Peyer's patch (tissue), 4 donors: ENCODE measurements around the gene TSSK6. TPM values are rescaled to one million over a fixed set of nuclear protein-coding genes. Genes with fewer than 3 reads are reported as not detected.

ENCODE experiments used
- DNase-seq, 3 donors: peaks; one replicate each; pipeline ENCODE4 v3.0.0-alpha.2; 2017 to 2019
- H3K27ac ChIP-seq, 4 donors: fragments of 200-600 bp; sonication (generic); one replicate each; pipeline ENCODE4 v1.5.1; 2016 to 2019
- H3K27me3 ChIP-seq, 2 donors: fragments of 200-600 bp; sonication (generic); one replicate each; pipeline ENCODE4 v1.5.1; 2019
- H3K36me3 ChIP-seq, 3 donors: fragments of 200-600 bp; sonication (generic); one replicate each; pipeline ENCODE4 v1.5.1; 2016 to 2019
- H3K4me1 ChIP-seq, 4 donors: fragments of 200-600 bp; sonication (generic); one replicate each; pipeline ENCODE4 v1.5.1; 2016 to 2019
- H3K4me3 ChIP-seq, 4 donors: fragments of 200-600 bp; sonication (generic); 1 replicate in 3 of 4; 2 replicates in 1 of 4; pipeline ENCODE4 v1.5.1; 2016 to 2019; ENCODE audit warnings: mild to moderate bottlenecking in 1 of 4
- H3K9me3 ChIP-seq, 4 donors: fragments of 200-600 bp; sonication (generic); one replicate each; pipeline ENCODE4 v1.5.1; 2016 to 2019; ENCODE audit warnings: mild to moderate bottlenecking in 1 of 4
- POLR2A ChIP-seq, 2 donors: fragments of 450-650 bp; IDR thresholded peaks; one replicate each; pipeline ENCODE4 v1.5.1; 2017; ENCODE audit warnings: antibody characterized with exemption in 2 of 2, mild to moderate bottlenecking in 2 of 2, moderate library complexity in 2 of 2
- total RNA-seq, 4 donors: library from RNA; depleted of rRNA; stranded (reverse); fragments of >200 nt; gene quantifications; one replicate each; pipeline ENCODE4 v1.1.0, GENCODE V29; 2016
- TF ChIP-seq, protein P1 (sequence below), 6 experiments: fragments of 450-650 bp in 4 of 6; fragments of 200-600 bp in 2 of 6; sonication (generic) in 1 of 6; IDR thresholded peaks; one replicate each; pipeline ENCODE4 v1.5.1; 2017 to 2019; ENCODE audit warnings: antibody characterized with exemption in 6 of 6, mild to moderate bottlenecking in 3 of 6, moderate library complexity in 1 of 6

The TSSK6 gene
- total RNA-seq, 4 donors from 2014 or later: 3.0 to 14.0 (median 10.0) TPM

DNA sequence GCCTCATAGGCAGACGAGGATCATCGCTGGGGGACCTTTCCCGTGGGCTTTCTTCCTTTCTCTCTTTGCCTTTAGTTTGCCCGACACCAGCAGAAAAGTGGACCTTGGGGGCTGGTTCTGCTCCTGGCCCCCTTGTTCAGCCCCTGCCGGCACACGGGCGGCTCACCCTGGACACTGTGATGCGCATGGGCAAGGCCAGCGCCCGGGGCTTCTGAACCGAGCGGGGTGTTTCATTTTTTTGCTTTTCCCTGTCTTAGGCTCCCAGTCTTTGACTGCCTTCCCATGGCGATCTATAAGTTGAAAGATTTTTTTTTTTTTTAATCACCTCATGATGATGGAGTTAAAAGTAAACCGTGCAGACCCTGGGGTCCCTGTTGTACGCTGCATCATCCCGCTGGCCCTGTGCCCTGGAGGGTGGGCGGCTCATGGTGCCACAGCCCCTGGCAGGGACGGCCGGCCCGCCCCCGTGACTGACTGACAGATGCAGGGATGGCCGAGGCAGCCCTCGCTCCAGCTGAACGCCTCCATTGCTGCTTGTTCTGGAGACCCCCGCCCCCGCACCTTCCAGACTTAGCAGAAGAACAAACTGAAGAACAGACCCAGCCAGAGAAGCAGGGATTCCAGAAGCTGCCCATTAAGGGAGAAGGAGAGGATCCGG, 9.6 kb downstream of the TSSK6 start:
- Histone ChIP-seq H3K27ac (no peak overlapping the region), H3K36me3 (peaks cover 0 to 71% (median 0%) of the 10 kb centered on the region in 3 donors), H3K27me3 (no peaks in the 10 kb centered on the region), H3K9me3 (no peaks in the 10 kb centered on the region), H3K4me1 (no peaks in the 10 kb centered on the region), H3K4me3 (no peak overlapping the region)
- no peak for DNase-seq
- TF ChIP-seq, protein P1, sequence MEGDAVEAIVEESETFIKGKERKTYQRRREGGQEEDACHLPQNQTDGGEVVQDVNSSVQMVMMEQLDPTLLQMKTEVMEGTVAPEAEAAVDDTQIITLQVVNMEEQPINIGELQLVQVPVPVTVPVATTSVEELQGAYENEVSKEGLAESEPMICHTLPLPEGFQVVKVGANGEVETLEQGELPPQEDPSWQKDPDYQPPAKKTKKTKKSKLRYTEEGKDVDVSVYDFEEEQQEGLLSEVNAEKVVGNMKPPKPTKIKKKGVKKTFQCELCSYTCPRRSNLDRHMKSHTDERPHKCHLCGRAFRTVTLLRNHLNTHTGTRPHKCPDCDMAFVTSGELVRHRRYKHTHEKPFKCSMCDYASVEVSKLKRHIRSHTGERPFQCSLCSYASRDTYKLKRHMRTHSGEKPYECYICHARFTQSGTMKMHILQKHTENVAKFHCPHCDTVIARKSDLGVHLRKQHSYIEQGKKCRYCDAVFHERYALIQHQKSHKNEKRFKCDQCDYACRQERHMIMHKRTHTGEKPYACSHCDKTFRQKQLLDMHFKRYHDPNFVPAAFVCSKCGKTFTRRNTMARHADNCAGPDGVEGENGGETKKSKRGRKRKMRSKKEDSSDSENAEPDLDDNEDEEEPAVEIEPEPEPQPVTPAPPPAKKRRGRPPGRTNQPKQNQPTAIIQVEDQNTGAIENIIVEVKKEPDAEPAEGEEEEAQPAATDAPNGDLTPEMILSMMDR (IDR thresholded peaks at IDR 0.05): no peak
- no peak for TF ChIP-seq POLR2A (IDR thresholded peaks at IDR 0.05)

DNA sequence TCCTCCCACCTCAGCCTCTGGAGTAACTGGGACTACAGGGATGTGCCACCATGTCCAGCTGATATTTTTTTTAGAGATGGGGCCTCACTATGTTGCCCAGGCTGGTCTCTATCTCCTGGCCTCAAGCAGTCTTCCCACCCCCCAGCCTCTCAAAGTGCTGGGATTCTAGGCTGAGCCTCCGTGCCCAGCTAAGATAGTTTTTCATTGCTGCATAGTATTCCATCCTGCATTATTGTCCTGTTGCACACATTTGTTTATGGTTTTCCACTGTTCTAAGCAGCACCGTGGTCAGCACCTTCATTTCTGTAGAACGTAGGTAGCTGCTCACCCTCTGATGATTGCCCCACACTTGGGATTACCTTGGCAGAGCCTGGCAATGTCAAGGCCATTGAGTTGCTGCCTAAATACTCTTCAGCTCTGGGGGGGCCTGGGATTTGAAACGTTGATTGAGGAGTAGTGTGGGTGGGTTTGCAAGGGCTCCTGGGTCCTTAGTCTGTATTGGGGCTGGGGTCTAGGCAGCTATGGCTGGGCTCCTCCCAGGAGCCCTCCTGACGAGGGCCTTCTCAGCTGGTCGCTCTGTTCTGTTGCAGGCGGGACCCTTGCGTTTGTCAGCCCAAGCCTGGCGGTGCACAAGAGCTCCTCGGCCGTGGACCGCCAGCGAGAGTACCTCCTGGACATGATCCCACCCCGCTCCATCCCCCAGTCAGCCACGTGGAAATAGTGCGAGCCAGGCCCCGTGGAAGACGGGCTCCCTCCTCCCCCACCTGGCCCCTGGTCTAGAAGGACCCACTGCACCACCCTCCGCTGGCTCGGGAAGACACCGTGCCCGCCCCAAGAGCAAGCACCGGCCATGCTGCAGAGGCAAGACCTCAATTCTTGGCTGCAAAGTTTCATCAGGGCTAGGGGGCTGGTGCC, 10.3 kb downstream of the TSSK6 start:
- no peak overlapping the region for H3K4me3 ChIP-seq
- TF ChIP-seq, protein P1 (IDR thresholded peaks at IDR 0.05): no peak
- TF ChIP-seq POLR2A (IDR thresholded peaks at IDR 0.05): no peak
- DNase-seq: no peak
- H3K4me1 ChIP-seq: no peaks in the 10 kb centered on the region
- no peak overlapping the region for H3K27ac ChIP-seq
- H3K9me3 ChIP-seq: no peaks in the 10 kb centered on the region
- H3K36me3 ChIP-seq: peaks cover 0 to 79% (median 0%) of the 10 kb centered on the region in 3 donors
- no peaks in the 10 kb centered on the region for H3K27me3 ChIP-seq

DNA sequence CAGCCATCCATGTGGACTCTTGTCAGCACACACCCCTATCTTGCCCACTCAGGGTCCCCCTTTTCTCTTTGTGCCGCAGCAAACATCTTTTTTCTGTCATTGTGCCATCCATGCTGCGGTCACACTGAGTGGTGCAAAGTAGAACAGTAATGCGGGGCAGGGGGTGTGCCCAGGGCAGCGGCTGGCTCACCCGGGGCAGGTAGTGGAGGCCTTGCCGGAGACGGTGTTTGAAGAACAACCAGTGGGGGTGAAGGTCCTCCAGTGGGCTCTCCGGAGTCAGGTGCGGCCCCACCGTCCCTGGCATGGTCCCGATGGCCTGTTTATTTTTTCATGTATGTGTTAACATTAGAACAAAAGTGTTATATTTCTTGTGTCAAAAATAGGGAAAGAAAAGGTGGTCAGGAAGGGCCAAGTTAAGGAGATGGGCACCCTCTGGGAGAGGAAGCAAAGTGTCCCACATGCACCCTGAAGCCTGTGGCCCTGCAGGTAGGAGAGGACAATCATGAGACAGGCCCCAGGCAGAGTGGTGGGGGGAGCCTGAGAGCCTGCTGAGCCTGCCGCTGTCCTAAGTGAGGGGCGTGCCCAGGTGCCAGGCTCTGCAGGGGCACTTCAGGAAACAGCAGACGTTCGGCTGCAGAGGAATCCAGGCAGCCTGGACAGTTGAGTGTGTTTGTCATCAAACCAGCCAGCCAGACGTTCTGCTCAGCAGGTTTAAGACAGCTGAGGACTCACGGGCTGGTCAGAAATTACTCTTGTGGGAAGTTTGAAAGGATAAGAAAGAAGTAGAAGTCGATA, 12.3 kb downstream of the TSSK6 start:
- H3K4me1 ChIP-seq: no peaks in the 10 kb centered on the region
- no peak for DNase-seq
- H3K27ac ChIP-seq: no peak overlapping the region
- no peaks in the 10 kb centered on the region for H3K9me3 ChIP-seq
- H3K4me3 ChIP-seq: no peak overlapping the region
- TF ChIP-seq POLR2A (IDR thresholded peaks at IDR 0.05): no peak
- TF ChIP-seq, protein P1 (IDR thresholded peaks at IDR 0.05): no peak
- no peaks in the 10 kb centered on the region for H3K27me3 ChIP-seq
- H3K36me3 ChIP-seq: peaks cover 0 to 98% (median 0%) of the 10 kb centered on the region in 3 donors

- Histone ChIP-seq H3K4me1 (no peaks in the 10 kb centered on the region), H3K9me3 (no peaks in the 10 kb centered on the region), H3K4me3 (no peak overlapping the region), H3K27me3 (no peaks in the 10 kb centered on the region), H3K36me3 (peaks cover 0 to 98% (median 0%) of the 10 kb centered on the region in 3 donors), H3K27ac (no peak overlapping the region)
- no peak for DNase-seq
- no peak for TF ChIP-seq POLR2A (IDR thresholded peaks at IDR 0.05)
- TF ChIP-seq, protein P1 (IDR thresholded peaks at IDR 0.05): no peak
Observed at GRCh38 chr19:19502281-19502680, 13.1 kb downstream of the TSSK6 start.

DNA sequence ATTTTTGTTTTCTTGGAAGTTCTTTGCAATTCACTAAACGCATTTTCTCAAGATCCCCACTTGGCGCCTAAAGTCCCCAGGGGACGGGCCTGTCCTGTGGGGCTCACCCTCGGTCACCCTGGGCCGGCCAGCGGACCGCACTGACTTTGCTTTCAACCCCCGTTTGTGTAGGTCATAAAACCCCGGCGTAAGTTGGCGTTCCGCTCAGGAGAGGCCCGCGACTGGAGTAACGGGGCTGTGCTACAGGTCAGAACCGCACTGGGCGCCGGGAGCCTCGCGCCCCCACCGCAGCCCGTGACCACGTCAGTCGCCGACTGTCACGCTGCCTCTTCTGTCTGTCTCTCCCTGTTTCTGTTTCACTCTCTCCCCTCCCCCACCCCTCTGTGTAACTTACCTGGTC, 13.6 kb downstream of the TSSK6 start:
- H3K27me3 ChIP-seq: no peaks in the 10 kb centered on the region
- no peak for DNase-seq
- TF ChIP-seq, protein P1 (IDR thresholded peaks at IDR 0.05): no peak
- TF ChIP-seq POLR2A (IDR thresholded peaks at IDR 0.05): no peak
- no peaks in the 10 kb centered on the region for H3K9me3 ChIP-seq
- peaks cover 0 to 98% (median 0%) of the 10 kb centered on the region in 3 donors for H3K36me3 ChIP-seq
- H3K4me3 ChIP-seq: no peak overlapping the region
- H3K27ac ChIP-seq: no peak overlapping the region
- no peaks in the 10 kb centered on the region for H3K4me1 ChIP-seq
